Astrocyte of the cerebellum (primary cell): Measurements from ENCODE around the gene JPH3.
A peak's percentile ranks its signal among the peaks of the same experiment; 100 is the strongest.
"Not testable (repeated sequence)": the region's sequence is repeated elsewhere in the genome, so short reads cannot be mapped to it uniquely, and the experiment has no call there.

Experiments
- DNase-seq: peaks from one replicate; pipeline ENCODE4 v3.0.0-alpha.2; 2011; ENCODE audit warnings: low read depth
- H3K4me3 ChIP-seq: 2 replicates; pipeline ENCODE4 v1.5.1; 2011; ENCODE audit warnings: mild to moderate bottlenecking, low read depth, low read length, moderate library complexity
- CTCF ChIP-seq: IDR thresholded peaks from 2 replicates; pipeline ENCODE4 v1.5.1; 2012; ENCODE audit warnings: low read length, low read depth, moderate library complexity, mild to moderate bottlenecking; ENCODE audit errors: missing control alignments
- in situ Hi-C: cut with HindIII; loops from 2 replicates; pipeline ENCODE4 v1.10.0; 2017; ENCODE audit warnings: low sequenced_read_pairs

Gene JPH3

DNA sequence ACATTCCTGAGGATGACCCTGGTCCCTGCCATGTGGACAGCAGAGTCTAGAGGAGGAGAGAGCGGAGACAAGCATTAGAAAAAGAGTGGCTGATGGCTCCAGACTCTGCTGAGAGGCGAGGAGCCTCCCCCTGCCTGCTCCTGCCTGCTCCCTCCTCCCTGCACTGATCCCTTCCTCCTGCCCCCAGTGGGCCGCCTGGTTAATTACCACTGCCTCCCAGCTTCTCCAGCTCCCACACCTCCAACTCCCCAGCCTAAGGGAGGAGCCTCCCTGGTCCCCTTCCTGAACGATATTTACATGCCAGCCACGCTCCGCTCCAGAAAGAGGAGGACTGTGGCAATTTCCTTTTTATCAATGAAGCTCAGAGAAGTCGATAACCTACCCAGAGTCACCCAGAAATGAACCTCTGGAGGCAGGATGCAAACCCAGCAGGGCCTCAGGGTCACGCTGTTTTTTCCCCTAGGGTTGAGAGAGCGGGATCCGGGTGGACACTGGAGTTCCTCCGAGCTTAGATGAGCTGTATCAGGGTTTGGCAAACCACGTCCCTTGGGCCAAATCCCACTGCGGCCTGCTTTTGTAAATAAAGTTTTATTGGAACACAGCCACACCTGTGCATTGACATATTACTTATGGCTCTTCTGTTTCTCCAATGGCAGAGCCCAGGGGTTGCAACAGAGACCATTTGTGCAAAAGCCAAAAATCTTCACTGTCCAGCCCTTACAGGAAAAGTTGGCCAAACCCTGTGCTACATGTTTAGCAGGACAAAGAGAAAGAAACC, 27.1 kb upstream of the JPH3 start:
- no peak overlapping the region for H3K4me3 ChIP-seq
- TF ChIP-seq CTCF = peak; percentile 2
- DNase-seq = no peak
- in situ Hi-C loops = no loop called here

- no peak for TF ChIP-seq CTCF
- no peak for DNase-seq
- in situ Hi-C loops = no loop called here
- H3K4me3 ChIP-seq = no peak overlapping the region
Measured at GRCh38 chr16:87576171-87576570, 26.1 kb upstream of the JPH3 start.

DNA sequence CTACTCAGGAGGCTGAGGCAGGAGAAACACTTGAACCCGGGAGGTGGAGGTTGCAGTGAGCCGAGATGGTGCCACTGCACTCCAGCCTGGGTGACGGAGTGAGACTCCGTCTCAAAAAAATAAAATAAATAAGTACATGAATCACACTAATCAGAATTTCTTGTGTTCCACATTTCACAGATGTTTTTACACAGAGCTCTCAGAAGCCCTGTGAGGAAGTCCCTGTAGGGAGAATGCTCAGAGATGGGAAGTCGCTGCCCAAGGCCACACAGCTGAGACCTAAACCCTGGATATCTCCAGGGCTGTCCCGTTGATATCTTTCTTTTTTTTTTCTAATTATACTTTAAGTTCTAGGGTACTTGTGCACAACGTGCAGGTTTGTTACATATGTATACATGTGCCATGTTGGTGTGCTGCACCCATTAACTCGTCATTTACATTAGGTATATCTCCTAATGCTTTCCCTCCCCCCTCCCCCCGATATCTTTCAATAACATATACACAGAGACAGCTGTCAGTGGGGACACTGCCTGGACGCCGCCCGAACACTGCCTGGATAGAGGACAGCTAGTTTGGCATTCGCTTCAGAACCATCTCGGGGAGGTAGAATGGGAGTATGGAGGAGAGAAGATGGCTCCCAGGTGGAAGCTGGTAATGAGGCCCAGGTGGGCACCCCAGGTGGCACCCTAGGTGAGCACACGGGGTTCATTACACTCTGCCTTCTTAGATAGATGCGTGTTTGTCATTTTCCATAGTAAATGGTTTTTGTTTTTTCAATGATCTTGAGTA, 24.0 kb upstream of the JPH3 start:
- DNase-seq, H3K4me3 ChIP-seq, in situ Hi-C loops: not testable (repeated sequence)

DNA sequence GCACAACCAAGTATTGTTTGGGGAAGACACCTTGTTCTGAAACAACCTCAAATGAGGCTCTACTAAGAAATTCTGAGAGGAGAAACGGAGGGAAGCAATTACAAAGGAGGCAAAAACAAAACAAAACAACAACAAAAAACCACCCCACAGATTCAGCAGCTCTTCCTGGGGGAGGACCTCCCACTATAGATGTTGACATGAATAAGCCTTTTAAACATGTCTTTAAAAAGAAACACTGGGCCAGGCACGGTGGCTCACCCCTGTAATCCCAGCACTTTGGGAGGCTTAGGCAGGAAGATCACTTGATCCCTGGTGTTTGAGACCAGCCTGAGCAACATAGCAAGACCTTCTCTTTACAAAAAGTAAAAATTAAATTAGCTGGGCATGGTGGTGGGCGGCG, 22.6 kb upstream of the JPH3 start:
- H3K4me3 ChIP-seq = no peak overlapping the region
- DNase-seq = no peak
- in situ Hi-C loops = no loop called here
- no peak for TF ChIP-seq CTCF

DNA sequence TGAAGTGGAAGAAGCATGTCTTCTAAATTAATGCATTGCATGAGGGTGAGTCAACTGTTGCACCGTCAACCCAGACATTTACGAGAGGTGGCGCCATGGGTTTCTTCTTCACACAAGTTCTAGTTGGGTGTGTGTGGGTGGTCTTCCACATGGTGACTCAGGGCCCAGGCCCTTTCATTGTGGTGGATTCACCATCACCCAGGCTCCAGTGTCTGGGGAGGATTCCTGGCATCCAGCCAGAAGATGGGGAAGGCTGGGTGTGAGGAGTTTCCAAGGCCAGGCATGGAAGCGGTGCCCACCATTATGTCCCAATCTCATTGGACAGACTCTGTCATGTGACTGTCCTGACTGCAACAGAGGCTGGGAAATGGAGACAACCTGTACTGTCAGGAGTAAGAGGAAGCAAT, 21.4 kb upstream of the JPH3 start:
- in situ Hi-C loops = no loop called here
- DNase-seq = no peak
- H3K4me3 ChIP-seq = no peak overlapping the region
- TF ChIP-seq CTCF = no peak

- peak; percentile 84 for DNase-seq
- no peak overlapping the region for H3K4me3 ChIP-seq
- no peak for TF ChIP-seq CTCF
- in situ Hi-C loops = no loop called here
Measured at GRCh38 chr16:87581857-87582215, 20.5 kb upstream of the JPH3 start.
